HG02571 (cell line): ENCODE results near the gene PPP4R4.
"Not testable (repeated sequence)": the region's sequence is repeated elsewhere in the genome, so short reads cannot be mapped to it uniquely, and the experiment has no call there.

Source experiments
- ATAC-seq: cut with Tn5 transposase; IDR thresholded peaks from one replicate; pipeline ENCODE4 v1.9.1; 2021; ENCODE audit warnings: mild to moderate bottlenecking, moderate library complexity; ENCODE audit not compliant: unreplicated experiment

PPP4R4 gene

DNA sequence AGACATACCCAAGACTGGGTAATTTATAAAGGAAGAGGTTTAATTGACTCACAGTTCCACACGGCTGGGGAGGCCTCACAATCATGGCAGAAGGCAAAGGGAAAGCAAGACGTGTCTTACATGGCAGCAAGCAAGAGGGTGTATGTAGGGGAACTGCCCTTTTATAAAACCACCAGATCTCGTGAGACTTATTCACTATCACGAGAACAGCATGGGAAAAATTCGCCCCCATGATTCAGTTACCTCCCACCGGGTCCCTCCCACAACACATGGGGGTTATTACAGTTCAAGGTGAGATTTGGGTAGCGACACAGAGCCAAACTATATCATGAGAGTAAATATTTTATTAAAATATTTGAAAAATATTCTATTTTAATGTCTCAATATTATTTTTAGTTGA lies 94.5 kb downstream of the PPP4R4 start:
- ATAC-seq: not testable (repeated sequence)

DNA sequence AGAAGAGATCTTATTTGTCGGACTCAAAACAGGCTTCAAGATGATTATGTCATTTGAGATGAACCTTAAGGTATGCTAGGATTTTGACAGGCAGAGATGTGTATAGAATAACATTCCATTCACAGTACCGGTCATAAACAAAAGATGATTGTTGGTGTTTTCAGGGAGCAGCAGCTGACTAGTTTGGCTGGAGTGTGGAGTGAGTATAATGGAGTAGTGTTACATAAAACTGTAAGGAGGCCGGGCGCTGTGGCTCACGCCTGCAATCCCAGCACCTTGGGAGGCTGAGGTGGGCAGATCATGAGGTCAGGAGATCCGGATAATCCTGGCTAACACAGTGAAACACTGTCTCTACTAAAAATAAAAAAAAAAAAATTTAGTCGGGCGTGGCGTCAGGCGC lies 95.0 kb downstream of the PPP4R4 start:
- ATAC-seq: no peak

DNA sequence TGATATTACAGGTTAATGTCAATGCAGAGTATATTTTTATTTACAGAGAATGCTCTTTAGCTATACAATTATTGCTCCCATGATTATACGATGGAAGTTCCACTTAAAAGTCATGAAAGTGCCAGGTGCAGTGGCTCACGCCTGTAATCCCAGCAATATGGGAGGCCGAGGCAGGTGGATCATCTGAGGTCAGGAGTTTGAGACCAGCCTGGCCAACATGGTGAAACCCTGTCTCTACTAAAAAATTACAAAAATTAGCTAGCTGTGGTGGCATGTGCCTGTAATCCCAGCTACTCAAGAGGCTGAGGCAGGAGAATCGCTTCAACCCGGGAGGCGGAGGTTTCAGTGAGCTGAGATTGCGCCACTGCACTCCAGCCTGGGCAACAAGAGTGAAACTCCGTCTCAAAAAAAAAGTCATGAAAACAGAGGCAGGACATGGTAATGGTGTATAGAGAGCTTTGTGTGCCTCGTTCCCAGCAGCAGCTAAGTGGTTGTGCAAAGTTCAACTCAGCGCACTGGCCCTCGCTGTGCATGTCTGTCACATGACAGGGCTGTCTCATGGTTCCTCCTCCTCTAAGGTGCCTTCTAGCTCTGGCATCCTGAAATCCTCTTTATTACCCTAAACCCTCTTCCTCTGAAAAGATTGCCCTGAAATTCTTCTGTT lies 102.9 kb downstream of the PPP4R4 start:
- ATAC-seq: not testable (repeated sequence)

- ATAC-seq: no peak
Measured at GRCh38 chr14:94278731-94279130, 104.6 kb downstream of the PPP4R4 start.

DNA sequence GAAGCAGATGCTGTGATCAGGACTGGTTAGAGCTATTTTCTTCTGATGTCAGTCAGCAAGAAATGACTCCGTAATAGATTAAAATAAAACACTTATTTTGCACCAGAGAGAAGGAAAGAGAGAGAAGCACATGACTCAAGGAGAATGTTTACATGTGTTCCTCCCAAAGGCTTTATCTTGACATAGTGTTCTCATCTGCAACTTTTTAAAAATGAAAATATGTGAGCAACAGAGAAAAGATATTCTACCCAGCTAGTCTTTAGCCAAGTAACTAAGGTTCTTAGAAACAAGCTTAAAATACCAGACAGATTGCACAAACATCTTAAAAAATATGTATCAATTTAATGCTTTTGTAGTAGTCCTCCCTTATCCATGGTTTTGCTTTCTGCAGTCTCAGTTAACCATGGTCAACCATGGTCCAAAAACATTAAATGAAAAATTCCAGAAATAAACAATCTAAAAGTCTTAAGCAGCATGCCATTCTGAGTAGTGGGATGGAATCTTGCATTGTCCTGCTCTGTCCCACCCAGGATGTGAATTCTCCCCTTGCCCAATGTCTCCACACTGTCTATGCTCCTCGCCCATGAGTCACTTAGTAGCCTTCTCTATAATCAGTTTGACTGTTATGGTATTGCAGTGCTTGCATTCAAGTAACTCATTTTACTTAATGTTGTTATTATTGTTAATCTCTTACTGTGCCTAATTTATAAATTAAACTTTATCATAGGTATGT lies 109.0 kb downstream of the PPP4R4 start:
- no peak for ATAC-seq

DNA sequence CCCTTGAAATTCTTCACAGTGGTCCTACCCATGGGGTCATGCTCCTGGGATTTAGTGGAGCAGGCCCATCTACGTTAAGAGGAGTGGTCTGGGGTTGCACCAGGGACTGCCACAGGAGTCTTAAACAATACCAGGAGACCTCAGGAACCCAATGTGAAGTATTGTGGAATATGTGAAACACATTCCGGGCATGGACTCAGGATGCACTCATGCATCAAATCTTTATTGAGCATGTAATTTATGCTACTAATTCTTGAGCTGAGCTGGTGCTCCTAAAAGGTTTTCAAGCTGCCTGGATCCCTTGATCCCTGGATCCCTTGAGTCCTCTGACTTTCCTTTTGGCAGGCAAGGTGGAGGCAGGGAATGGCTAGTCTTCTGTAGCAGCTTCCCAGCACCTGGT lies 110.1 kb downstream of the PPP4R4 start:
- ATAC-seq: no peak

DNA sequence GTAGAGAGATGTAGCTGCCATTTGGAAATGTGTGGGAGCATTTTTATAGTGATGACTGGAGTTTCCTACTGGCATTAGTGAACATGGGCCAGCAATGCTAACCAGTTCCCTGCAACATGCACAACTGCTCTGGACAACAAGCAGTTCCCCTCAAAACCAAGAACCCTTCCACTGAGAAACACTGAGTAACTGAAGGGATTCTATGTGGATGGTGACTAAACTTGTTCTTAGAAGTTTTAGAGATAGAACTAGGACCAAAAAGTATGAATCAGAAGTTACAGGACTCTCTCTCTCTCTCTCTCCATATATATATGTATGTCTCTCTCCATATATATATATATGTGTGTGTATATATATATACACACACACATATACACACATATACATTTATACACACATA lies 111.0 kb downstream of the PPP4R4 start:
- no peak for ATAC-seq

DNA sequence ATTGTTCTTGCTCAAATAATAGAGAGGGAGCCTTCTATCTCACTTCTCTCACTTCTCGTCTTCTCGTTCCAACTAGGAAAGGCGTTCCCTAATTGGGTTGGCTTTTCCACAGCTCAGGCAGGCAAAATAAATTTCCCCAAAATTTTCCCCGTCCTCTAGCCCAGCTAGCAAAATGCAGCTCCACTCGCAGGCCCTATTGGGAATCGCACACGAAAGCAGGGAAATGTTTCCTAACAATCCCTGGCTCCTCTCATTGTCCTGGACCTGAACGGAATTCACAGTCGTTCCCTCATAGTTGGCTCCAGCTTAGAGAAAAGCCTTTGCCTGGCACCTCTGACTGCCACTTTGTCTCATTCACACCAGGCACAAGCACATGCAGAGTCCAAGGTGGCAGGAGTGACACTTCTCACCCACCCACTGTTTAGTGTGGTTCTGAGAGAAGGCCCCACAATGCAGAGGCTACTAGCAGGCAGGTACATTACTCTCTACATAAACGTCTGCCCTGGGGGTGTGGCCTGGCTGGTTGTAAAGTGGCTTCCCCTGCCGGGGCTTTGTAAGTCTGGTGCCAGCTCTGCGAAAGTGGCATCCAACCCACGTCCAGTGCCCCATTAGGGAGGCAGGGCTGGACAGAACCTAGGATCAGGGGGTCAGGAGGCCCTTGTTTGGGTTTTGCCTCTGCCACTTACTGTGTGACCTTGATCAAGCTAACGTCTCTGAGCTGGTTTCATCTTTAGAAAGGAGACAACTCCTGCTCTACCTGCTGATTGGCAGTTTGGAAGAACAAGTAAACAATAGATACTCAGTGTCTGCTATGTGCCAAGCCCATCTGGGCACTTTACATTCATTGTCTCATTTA lies 114.7 kb downstream of the PPP4R4 start:
- no peak for ATAC-seq

DNA sequence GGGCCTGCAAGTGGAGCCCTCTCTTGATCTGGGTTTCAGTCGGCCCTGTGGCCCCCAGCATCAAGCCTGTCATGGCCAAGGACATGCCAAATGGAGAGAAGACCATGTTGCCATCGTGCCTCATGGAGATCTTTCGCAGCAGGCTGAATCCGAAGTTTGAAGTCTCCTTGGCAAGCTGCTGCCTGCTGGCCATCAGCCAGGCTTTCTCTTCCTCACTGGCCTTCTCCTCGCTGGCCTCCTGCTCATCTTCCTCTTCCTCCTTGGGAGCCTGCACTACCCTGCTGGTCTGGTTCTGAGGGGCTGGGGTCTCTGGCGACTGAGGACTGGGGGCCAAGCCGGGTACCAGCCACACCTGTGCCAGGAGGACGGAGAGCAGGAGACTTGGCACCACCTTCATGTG lies 116.1 kb downstream of the PPP4R4 start:
- no peak for ATAC-seq

DNA sequence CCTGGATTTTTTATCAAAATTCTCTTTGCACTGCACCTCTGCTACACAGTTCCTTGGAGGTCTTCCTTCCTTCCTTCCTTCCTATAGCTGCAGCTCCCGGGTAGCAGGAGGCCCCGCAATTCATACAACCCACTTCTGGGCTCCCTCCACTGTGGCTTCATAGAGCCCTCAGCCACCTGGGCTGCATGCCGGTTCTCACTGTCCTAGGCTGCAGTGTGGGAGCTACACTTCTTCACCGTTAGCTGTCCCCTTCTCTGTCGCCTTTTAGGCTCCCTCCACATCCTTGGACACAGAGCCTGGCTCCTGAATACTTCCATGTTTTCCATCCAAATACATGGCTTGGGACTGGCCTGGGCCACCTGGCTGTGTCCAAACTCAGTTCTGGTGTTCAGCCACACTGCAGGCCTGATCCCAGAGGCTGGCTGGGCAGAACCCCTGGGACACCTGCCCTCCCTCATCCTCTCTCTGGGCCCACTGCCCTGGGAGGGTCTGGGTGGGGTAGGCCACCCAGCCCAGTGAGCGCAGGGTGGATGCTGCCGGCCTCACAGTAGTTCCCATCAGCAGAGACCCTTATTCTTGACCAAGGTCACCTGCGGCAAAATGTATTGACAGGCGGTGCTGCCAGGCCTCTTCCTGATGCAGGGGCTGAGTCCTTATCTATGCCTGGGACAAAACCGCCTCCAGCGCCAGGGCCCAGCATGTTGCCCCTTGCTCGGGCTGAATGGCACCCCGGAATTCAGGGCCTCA lies 117.2 kb downstream of the PPP4R4 start:
- no peak for ATAC-seq

DNA sequence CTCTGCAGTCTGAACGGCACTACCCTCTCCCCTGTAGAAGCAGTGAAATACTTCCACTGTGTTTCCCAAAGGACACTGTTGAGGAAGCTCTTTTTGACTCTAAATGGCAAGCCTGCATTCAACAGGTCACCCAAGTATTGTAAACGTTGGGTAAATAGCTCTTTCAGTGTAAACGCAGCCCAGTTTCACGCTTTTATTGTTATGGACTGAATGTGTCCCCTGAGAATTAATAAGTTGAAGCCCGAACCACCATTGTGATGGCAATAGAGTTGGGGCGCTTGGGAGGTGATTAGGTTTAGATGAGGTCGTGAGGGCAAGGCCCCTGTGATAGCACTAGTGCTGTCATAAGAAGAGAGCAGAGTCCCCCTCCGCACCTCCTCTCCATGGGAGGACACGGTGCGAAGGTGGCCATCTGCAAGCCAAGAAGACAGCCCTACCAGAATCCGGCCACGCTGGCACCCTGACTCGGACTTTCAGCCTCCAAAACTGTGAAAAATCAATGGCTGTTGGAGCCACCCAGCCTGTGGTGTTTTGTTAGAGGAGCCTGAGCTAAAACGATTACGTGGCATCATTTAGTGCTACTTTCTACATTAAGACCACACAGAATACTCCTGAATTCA lies 117.9 kb downstream of the PPP4R4 start:
- no peak for ATAC-seq

DNA sequence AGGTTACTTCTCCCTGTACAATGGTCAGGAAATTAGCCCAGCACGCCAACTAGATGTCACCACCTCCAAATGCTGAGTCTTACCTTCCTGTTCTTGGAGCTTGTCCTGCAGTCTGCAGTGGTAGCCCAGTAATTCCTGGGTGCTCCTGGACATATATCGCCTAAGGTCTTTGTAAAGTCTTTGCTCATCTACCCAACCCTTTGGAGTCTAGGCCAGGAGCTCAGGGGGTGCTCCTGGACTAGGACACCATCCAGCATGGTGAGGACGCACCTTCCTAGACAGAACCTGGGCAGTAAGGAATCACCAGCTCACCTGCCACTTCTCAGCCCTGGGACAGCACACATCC lies 118.4 kb downstream of the PPP4R4 start:
- ATAC-seq: no peak

- ATAC-seq: no peak
Measured at GRCh38 chr14:94292872-94293577, 118.9 kb downstream of the PPP4R4 start, which contains the start of gene SERPINA10. Gene SERPINA10 (minus strand): TSS chr14:94293268. CDS start chr14:94290593, 2,675 bp downstream.

DNA sequence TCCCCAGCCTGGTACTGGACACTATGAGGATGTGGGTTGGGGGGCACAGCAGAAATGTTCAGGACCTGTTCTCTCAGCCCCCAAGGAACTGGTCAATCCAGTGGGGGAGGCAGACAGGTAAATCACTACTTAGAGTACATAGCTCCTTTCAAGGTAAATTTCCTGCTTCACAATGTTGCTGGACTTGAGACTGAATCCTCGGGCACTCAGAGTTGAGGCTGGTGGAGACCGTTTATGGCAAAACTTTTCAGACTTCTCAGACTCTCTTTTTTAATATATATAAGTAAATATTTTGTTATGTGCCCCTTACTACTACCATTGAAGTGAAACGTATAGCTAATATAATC lies 119.4 kb downstream of the PPP4R4 start:
- ATAC-seq: no peak

- ATAC-seq: no peak
Measured at GRCh38 chr14:94295360-94296180, 121.4 kb downstream of the PPP4R4 start.

DNA sequence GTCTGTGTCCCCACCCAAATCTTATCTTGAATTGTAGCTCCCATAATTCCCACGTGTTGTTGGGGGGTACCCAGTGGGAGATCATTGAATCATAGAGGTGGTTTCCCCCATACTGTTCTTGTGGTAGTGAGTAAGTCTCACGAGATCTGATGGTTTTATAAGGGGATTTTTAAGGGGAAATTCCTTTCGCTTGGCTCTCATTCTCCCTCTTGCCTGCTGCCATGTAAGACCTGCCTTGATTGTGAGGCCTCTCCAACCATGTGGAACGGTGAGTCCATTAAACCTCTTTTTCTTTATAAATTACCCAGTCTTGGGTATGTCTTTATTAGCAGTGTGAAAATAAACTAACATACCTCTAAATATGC lies 122.0 kb downstream of the PPP4R4 start:
- not testable (repeated sequence) for ATAC-seq

DNA sequence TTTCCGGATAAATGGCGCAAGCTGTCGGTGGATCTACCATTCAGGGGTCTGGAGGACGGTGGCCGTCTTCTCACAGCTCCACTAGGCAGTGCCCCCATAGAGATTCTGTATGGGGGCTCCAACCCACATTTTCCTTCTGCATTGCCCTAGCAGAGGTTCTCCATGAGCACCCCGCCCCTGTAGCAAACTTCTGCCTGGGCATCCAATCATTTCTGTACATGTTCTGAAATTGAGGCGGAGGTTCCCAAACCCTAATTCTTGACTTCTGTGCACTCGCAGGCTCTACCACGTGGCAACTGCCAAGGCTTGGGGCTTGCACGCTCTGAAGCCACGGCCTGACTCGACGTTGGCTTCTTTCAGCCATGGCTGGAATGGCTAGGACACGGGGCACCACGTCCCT lies 124.0 kb downstream of the PPP4R4 start:
- ATAC-seq: no peak

- no peak for ATAC-seq
Measured at GRCh38 chr14:94303111-94303510, 129.0 kb downstream of the PPP4R4 start.

GRCh38 chr14:94304243-94304642 lies 130.1 kb downstream of the PPP4R4 start:
- no peak for ATAC-seq
